ENCODE results near the gene H2AZ2.
A peak's percentile ranks its signal among the peaks of the same experiment; 100 is the strongest.
"Not testable (repeated sequence)": the region's sequence is repeated elsewhere in the genome, so short reads cannot be mapped to it uniquely, and the experiment has no call there.

H2AZ2 gene

GRCh38 chr7:44847920-44848634 lies at the start of gene H2AZ2:
Gene H2AZ2, minus strand, starts transcription at chr7:44848087. Its CDS starts 116 bp downstream, at chr7:44847971.
- peak; percentile 99 for DNase-seq

GRCh38 chr7:44897309-44897708 lies 49.4 kb upstream of the H2AZ2 start:
- no peak for DNase-seq

- DNase-seq: no peak
Measured at GRCh38 chr7:44894888-44895580, 47.1 kb upstream of the H2AZ2 start.

GRCh38 chr7:44893710-44894234 lies 45.9 kb upstream of the H2AZ2 start:
- no peak for DNase-seq

DNA sequence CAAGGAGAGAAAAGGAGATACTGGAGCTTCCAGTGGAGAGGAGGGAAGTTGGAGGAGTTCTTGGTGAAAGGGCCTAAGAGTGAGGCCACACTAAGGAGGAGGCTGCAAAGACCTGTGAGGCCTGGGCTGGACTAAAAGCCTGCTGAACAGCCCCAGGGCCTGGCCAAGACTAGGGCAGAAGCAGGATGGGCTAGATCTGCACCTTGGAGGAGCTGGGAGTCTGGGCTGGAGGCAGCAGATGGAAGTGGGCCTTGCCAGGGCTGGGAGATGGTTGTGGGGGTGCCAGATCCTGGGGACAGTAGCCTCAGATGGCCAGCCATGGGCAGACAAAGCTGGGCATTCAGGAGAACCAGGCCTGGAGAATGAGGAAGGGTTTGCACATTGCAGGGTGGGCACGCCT lies 43.9 kb upstream of the H2AZ2 start:
- no peak for DNase-seq

- DNase-seq: no peak
Measured at GRCh38 chr7:44891372-44891771, 43.5 kb upstream of the H2AZ2 start.

DNA sequence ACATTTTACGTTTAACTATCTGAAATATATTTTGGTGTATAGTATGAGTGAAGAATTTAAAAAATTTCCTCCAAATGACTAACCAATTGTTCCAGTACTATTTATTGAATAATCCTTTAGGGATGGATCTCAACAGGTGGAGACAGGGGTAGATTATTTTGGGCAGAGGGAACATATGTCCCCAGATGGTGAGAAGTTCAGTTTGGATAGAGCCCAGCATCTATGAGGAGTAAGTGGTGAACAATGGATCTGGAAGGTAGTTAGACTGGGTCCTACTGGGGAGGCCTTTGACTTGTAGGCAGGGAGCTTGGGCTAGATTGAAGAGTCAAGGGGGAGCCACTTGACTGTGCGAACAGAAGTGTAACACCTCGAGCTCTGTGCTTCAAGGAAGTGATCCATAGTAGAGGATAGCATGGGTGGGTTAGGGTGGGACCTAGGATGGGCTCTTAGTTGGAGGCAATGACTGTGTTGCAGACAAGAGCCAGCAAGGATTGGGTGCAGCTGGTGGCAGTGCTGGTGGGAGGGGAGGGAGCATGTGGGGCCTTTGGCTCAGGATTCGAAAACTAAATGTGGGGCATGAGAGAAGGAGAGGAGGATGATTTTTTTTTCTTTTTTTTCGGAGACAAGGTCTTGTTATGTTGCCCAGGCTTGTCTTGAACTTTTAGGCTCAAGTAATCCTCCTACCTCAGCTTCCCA lies 41.3 kb upstream of the H2AZ2 start:
- DNase-seq: no peak

- DNase-seq: no peak
Measured at GRCh38 chr7:44887293-44887692, 39.4 kb upstream of the H2AZ2 start.

- DNase-seq: peak; percentile 90
Measured at GRCh38 chr7:44885394-44886317, 37.8 kb upstream of the H2AZ2 start, which contains the start of gene PURB. Gene PURB, minus strand, starts transcription at chr7:44885530. Its CDS starts 182 bp downstream, at chr7:44885348.

DNA sequence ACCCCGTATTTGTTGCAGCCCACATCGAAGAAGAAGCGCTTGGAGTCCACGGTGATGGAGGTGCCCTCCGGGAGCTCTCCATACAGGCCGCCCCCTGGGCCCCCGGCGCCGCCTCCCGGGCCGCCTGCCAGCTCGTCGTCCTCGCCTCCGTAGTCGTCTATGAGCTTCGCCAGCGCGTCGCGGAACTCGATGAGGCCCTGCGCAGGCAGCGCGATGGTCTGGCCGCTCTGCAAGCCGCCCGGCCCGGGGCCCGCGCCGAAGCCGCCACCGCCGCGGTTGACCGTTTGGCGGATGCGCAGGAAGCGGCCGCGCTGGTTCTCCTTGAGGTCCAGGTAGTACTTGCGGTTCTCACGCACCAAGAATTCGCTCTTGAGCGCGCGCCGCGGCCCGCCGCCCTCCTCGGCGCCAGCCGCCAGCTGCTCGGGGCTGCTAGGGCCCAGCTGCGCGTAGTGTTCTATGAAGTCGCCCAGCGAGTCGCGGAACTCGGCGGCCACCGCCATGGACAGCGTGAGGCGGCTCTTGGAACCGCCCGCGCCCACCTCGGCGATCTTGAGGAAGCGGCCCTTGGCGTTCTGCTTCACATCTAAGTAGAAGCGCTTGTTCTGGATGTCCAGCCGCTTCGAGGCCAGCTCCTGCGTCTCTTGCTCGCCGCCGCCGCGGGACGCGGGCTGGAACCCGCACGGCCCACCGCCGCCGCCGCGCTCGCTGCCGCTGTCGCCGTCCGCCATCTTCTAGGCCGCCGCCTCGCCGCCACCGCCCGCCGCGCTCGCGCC lies 36.9 kb upstream of the H2AZ2 start:
- DNase-seq: peak; percentile 33

GRCh38 chr7:44883961-44884620 lies 36.2 kb upstream of the H2AZ2 start:
- DNase-seq: no peak

GRCh38 chr7:44882899-44883298 lies 35.0 kb upstream of the H2AZ2 start:
- no peak for DNase-seq

DNA sequence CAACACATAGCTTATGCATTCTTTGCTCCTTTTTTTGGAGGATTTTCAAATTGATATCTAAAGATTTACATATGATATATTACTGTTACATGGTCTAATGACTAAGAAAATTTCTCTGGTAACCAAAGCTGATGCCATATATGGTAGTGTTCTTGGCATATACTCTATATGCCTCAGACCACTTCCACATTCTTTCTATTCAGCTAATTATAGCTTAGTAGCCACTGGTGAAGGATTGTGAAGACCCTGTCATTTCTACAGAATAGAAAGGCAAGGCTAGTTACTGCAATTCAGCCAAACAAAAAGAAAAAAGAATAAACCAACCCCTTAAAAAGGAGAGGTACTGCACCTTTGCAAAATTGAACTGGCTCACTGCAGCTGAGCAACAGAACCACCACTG lies 33.7 kb upstream of the H2AZ2 start:
- no peak for DNase-seq

DNA sequence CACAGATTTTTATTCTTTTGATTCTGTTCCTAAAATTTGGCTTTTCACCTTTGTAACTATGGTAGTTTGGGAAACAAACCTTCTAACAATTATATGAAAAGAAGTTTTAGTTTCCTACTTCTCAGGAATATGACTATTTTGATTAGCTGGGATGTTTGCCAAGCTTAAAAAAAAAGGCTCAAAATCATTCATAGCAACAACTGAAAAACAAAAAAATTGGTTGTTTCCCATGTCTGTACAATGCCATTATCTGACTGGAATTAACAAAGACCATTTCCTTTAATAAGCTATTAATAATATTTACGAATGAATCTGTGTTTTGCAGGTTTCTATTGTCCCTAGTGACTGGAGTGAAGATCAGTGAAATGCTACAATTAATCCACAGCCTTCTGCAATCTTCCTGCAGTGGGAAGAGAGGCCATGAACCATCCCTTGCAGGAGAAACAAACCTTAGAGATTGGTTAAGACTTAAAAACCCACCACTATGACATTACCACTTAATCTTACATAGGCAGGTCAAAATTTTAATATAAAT lies 33.2 kb upstream of the H2AZ2 start:
- DNase-seq: no peak

GRCh38 chr7:44880317-44881018 lies 32.6 kb upstream of the H2AZ2 start:
- DNase-seq: no peak

DNA sequence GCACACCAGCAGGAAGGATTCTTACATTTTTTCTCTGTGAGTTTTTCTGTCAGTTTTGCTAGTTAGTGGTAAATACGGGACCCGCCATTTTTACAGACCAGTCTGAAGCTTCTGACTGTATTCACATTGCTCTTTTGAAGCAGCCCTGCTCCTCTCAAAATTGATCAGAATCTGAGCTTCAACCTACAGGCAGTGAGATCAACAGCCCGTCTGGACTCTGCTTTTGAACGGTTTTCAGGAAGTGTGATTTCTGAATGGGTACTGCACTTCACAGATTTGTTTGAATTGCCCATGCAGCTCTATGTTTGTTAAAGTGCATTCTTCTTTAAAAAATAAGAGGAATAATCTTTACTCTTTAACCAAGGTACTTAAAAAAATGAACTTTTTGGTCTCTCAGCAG lies 28.5 kb upstream of the H2AZ2 start:
- no peak for DNase-seq

GRCh38 chr7:44875241-44875640 lies 27.4 kb upstream of the H2AZ2 start:
- no peak for DNase-seq

DNA sequence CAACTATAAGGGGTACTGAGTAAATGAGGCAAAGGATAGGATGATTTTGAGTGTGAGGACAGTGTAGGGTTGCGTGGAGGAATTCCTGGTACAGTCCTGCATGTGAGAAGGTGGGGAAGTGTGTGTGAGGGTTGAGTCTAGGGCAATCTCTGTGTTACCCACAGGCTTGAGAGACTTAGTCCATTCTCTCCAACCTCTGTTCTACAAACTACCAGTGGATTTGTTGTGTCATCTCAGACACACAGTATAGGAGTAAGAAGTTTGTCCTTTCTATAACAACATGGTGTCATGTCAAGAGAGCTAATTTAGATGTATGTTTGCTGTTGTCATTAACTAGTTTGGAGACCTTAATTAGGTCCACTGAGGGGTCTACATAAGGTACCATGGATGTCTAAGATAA lies 24.9 kb upstream of the H2AZ2 start:
- no peak for DNase-seq

DNA sequence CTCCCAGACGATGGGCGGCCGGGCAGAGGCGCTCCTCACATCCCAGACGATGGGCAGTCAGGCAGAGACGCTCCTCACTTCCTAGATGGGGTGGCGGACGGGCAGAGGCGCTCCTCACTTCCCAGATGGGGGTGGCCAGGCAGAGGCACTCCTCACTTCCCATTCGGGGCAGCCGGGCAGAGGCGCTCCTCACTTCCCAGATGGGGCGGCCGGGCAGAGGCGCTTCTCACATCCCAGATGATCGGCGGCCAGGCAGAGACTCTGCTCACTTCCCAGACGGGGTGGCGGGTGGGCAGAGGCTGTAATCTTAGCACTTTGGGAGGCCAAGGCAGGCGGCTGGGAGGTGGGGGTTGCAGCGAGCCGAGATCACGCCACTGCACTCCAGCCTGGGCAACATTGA lies 24.0 kb upstream of the H2AZ2 start:
- DNase-seq: not testable (repeated sequence)

DNA sequence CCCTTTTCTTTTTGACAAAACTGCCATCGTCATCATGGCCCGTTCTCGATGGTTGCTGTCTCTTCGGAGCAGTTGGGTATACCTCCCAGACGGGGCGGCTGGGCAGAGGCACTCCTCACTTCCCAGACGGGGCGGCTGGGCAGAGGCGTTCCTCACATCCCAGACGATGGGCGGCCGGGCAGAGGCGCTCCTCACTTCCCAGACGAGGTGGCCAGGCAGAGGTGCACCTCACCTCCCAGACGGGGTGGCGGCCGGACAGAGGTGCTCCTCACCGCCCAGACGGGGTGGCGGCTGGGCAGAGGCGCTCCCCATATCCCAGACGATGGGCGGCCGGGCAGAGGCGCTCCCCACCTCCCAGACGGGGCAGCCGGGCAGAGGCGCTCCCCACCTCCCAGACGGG lies 22.9 kb upstream of the H2AZ2 start:
- not testable (repeated sequence) for DNase-seq

All from NCI-H1105 (cell line).